SK-N-SH treated with all-trans-retinoic acid at 6 μM for 48 hours (cell line): Measurements from ENCODE around the gene RIT1.

Experiments used
- ARNTL ChIP-seq: fragments of 450-650 bp; formaldehyde crosslinking; IDR thresholded peaks from 2 replicates; pipeline ENCODE4 v1.5.0; 2020; ENCODE audit warnings: low read depth, mild to moderate bottlenecking, moderate library complexity, borderline replicate concordance
- BACH2 ChIP-seq: fragments of 250-450 bp; sonication (Bioruptor Pico); IDR thresholded peaks from 2 replicates; pipeline ENCODE4 v1.9.0; 2021; ENCODE audit warnings: mild to moderate bottlenecking, borderline replicate concordance
- GLIS3 ChIP-seq: fragments of 250-450 bp; sonication (Bioruptor Pico); IDR thresholded peaks from 2 replicates; pipeline ENCODE4 v1.5.0; 2020; ENCODE audit warnings: mild to moderate bottlenecking, moderate library complexity
- PATZ1 ChIP-seq: fragments of 250-450 bp; sonication (Bioruptor Pico); IDR thresholded peaks from 2 replicates; pipeline ENCODE4 v1.8.0; 2020; ENCODE audit warnings: mild to moderate bottlenecking, moderate library complexity, borderline replicate concordance
- POU6F1 ChIP-seq: fragments of 250-450 bp; sonication (Bioruptor Pico); IDR thresholded peaks from 2 replicates; pipeline ENCODE4 v1.8.0; 2021; ENCODE audit warnings: low read depth, mild to moderate bottlenecking, moderate library complexity, borderline replicate concordance
- PPARA ChIP-seq: fragments of 250-450 bp; sonication (Bioruptor Pico); IDR thresholded peaks from 2 replicates; pipeline ENCODE4 v1.5.0; 2020; ENCODE audit warnings: mild to moderate bottlenecking, borderline replicate concordance
- SNAI2 ChIP-seq: fragments of 250-450 bp; sonication (Bioruptor Pico); IDR thresholded peaks from 2 replicates; pipeline ENCODE4 v1.5.0; 2020; ENCODE audit warnings: mild to moderate bottlenecking, moderate library complexity
- TOX ChIP-seq: fragments of 250-450 bp; sonication (Bioruptor Pico); IDR thresholded peaks from 2 replicates; pipeline ENCODE4 v1.8.0; 2021; ENCODE audit warnings: mild to moderate bottlenecking, moderate library complexity, borderline replicate concordance
- ZC3H10 ChIP-seq: fragments of 250-450 bp; sonication (Bioruptor Pico); IDR thresholded peaks from 2 replicates; pipeline ENCODE4 v1.5.1; 2021; ENCODE audit warnings: mild to moderate bottlenecking, moderate library complexity
- ZFP3 ChIP-seq: fragments of 250-450 bp; sonication (Bioruptor Pico); IDR thresholded peaks from 2 replicates; pipeline ENCODE4 v1.5.0; 2020; ENCODE audit warnings: mild to moderate bottlenecking, moderate library complexity
- ZFP30 ChIP-seq: fragments of 450-650 bp; formaldehyde crosslinking; IDR thresholded peaks from 2 replicates; pipeline ENCODE4 v1.5.0; 2022; ENCODE audit warnings: mild to moderate bottlenecking, moderate library complexity
- ZNF565 ChIP-seq: fragments of 450-650 bp; formaldehyde crosslinking; conservative IDR thresholded peaks from 2 replicates; pipeline ENCODE4 v1.5.0; 2020; ENCODE audit warnings: low read depth, mild to moderate bottlenecking, moderate library complexity
- ZNF70 ChIP-seq: fragments of 450-650 bp; formaldehyde crosslinking; IDR thresholded peaks from 2 replicates; pipeline ENCODE4 v1.5.0; 2020; ENCODE audit warnings: mild to moderate bottlenecking, moderate library complexity
- ZNF8 ChIP-seq: fragments of 450-650 bp; formaldehyde crosslinking; IDR thresholded peaks from 2 replicates; pipeline ENCODE4 v1.5.0; 2020; ENCODE audit warnings: mild to moderate bottlenecking, moderate library complexity

DNA sequence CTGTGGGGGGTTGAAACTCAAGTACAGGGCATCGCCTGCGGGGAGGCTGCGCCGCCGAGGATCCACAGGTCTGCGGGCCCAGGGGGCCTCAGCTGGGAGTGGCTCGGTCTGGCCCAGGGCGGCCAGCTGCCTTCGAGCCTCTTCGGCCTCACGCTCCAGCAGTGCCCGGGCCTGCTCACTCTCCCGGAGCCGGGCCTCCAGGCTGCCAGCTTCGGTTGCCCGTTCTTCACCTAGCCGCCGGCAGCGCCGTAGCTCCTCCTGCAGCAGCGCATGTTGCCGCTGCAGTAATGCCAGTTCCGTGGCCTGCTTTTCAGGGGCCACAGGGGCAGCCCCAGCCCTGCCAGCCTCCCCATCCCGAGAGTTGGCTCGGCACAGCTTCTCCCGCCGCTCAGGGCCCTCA, 39.7 kb upstream of the RIT1 start:
- no peak for TF ChIP-seq ZFP30
- TF ChIP-seq PATZ1 (CRISPR knock-in tag): no peak
- TF ChIP-seq POU6F1 (CRISPR knock-in tag): no peak
- TF ChIP-seq SNAI2: no peak
- TF ChIP-seq ZNF8: no peak
- TF ChIP-seq ZFP3 (CRISPR knock-in tag): no peak
- TF ChIP-seq ZNF70 (CRISPR knock-in tag): no peak
- no peak for TF ChIP-seq GLIS3 (CRISPR knock-in tag)
- no peak for TF ChIP-seq TOX (CRISPR knock-in tag)
- TF ChIP-seq BACH2 (CRISPR knock-in tag): no peak
- no peak for TF ChIP-seq ZC3H10
- no peak for TF ChIP-seq ZNF565 (CRISPR knock-in tag)
- no peak for TF ChIP-seq PPARA
- no peak for TF ChIP-seq ARNTL (CRISPR knock-in tag)
